Measurements from ENCODE around the gene VIPR2. TPM values are rescaled to one million over a fixed set of nuclear protein-coding genes. Genes with fewer than 3 reads are reported as not detected.

VIPR2 gene
- total and polyA plus RNA-seq, 2 of the 13 experiments (the other 11 are each of a cell fraction or from before 2014, with no cell fraction given), result not detected

- no peaks in the 10 kb centered on the region for H3K36me3 ChIP-seq (replicated peaks in 1 of 2; ENCODE audit: control insufficient read depth in 1 of 2, insufficient read depth in 2 of 2, low read length in 2 of 2)
- WGBS (ENCODE audit: low lambda C conversion rate), result 2% methylated on average over 1 of the region's 1 CpG
- no peaks in the 10 kb centered on the region for H4K20me1 ChIP-seq (ENCODE audit: insufficient read depth, low read length)
- no peak overlapping the region for H2AFZ ChIP-seq (ENCODE audit: low read length)
- peaks cover 5 to 7% of the 10 kb centered on the region in 2 experiments; a peak in 3 of 5 replicates for H3K27me3 ChIP-seq (ENCODE audit: control insufficient read depth in 1 of 2, insufficient read depth in 2 of 2, low read length in 2 of 2)
- peaks cover 7% of the 10 kb centered on the region for H3K4me1 ChIP-seq (ENCODE audit: insufficient read depth, low read length)
- no peak for ATAC-seq
- no peak for DNase-seq (ENCODE audit: low spot score)
- POLR2A ChIA-PET, result no interaction called here
- no peak for TF ChIP-seq HINFP (CRISPR knock-in tag; IDR thresholded peaks at IDR 0.05; ENCODE audit: low read depth)
- TF ChIP-seq ZNF124 (CRISPR knock-in tag; IDR thresholded peaks at IDR 0.05), result no peak
- no peak for TF ChIP-seq ZNF598 (CRISPR knock-in tag; IDR thresholded peaks at IDR 0.05; ENCODE audit: borderline replicate concordance)
- no peak for TF ChIP-seq ARNT (IDR thresholded peaks at IDR 0.05)
- TF ChIP-seq ZNF121 (CRISPR knock-in tag; IDR thresholded peaks at IDR 0.05), result no peak
- TF ChIP-seq ATF3 (CRISPR knock-in tag; IDR thresholded peaks at IDR 0.05), result no peak
- no peak for TF ChIP-seq ZFP36L1 (CRISPR knock-in tag; IDR thresholded peaks at IDR 0.05)
- no peak for TF ChIP-seq ZNF777 (CRISPR knock-in tag; IDR thresholded peaks at IDR 0.05)
- no peak for TF ChIP-seq CEBPG (CRISPR knock-in tag; IDR thresholded peaks at IDR 0.05)
- TF ChIP-seq ZNF33B (CRISPR knock-in tag; IDR thresholded peaks at IDR 0.05), result no peak
- no peak for TF ChIP-seq ZNF576 (CRISPR knock-in tag; IDR thresholded peaks at IDR 0.05)
- no peak for TF ChIP-seq HOXD1 (CRISPR knock-in tag; IDR thresholded peaks at IDR 0.05)
- no peak for TF ChIP-seq GABPA (IDR thresholded peaks at IDR 0.05; ENCODE audit: low read depth, low read length)
- TF ChIP-seq GABPA (CRISPR knock-in tag; IDR thresholded peaks at IDR 0.05; ENCODE audit: low read depth), result no peak
- no peak for TF ChIP-seq ZSCAN30 (CRISPR knock-in tag; IDR thresholded peaks at IDR 0.05)
- FAIRE-seq, result no peak
- no peak overlapping the region for H3K4me3 ChIP-seq (replicated peaks in 1 of 3; ENCODE audit: insufficient read depth in 1 of 3, low read depth in 2 of 3, low read length in 3 of 3)
- no peak overlapping the region for H3K27ac ChIP-seq (ENCODE audit: extremely low read length, insufficient read depth, low read length)
- H3K79me2 ChIP-seq (ENCODE audit: insufficient read depth, low read length), result no peaks in the 10 kb centered on the region
- H3K9me3 ChIP-seq (ENCODE audit: low read length), result peaks cover 29% of the 10 kb centered on the region
- CTCF ChIA-PET (ENCODE audit: low intra/inter-chr PET ratio, low total read pairs), result no interaction called here
- H3K4me2 ChIP-seq (ENCODE audit: low read depth, low read length), result no peak overlapping the region
- in situ Hi-C loops (cut with HindIII; ENCODE audit: extremely low pct_ligation_motif_present, low pct_unique_long_range_greater_than_20kb) (no loop called here), intact Hi-C loops (cut with micrococcal nuclease; ENCODE audit: unreplicated experiment) (no loop called here)
- no peak overlapping the region for H3K9ac ChIP-seq (ENCODE audit: insufficient read depth, low read depth, low read length)
- BruUV-seq (replicated peaks), result no TSS peak
These were observed 157.0 kb downstream of the VIPR2 start for GRCh38 chr7:158987691-158988090.
